Measurements from ENCODE around the gene TMEM74B. TPM values are rescaled to one million over a fixed set of nuclear protein-coding genes. Genes with fewer than 3 reads are reported as not detected.

The TMEM74B gene
- total RNA-seq, 4 donors from 2014 or later, result 4.1 to 11.6 (median 7.3) TPM

DNA sequence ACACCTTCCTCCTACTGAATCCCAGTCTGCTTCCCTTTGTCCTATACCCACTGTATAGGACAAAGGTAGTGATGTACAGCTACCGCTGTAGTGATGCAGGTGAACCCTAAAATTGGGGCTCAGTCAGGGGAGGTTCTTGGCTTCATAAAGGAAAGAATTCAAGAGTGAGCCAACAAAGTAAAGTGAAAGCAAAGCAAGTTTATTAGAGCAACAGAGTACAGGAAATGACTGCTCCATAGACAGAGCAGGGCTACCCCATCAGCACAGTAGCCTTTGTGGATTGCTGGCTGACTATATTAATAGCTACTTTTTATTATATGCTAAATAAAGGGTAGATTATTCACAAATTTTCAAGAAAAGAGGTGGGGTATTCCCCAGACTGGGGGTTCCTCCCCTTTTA lies 15.2 kb upstream of the TMEM74B start:
- DNase-seq (ENCODE audit: low spot score in 2 of 2), result peak in 1 of 2 donors; percentile 1
- WGBS, 2 donors, result 63 to 80% methylated on average over 1 of the region's 1 CpG
- H3K4me3 ChIP-seq (ENCODE audit: low read depth, poor library complexity, severe bottlenecking), result no peak overlapping the region
- intact Hi-C loops (cut with DNase I; ENCODE audit: low total_unique reads), result no loop called here
- TF ChIP-seq CTCF (IDR thresholded peaks at IDR 0.05) (no peak), POLR2A (IDR thresholded peaks at IDR 0.05) (no peak)

GRCh38 chr20:1199212-1199873 lies 14.6 kb upstream of the TMEM74B start:
- intact Hi-C loops (cut with DNase I; ENCODE audit: low total_unique reads), result no loop called here
- H3K4me3 ChIP-seq (ENCODE audit: low read depth, poor library complexity, severe bottlenecking), result no peak overlapping the region
- TF ChIP-seq POLR2A (IDR thresholded peaks at IDR 0.05) (no peak), CTCF (IDR thresholded peaks at IDR 0.05) (no peak)
- WGBS, 2 donors, result 66 to 68% methylated on average over 7 of the region's 7 CpGs
- peak in 1 of 2 donors; percentile 9 for DNase-seq (ENCODE audit: low spot score in 2 of 2)

- peak in 1 of 2 donors; percentile 76 for DNase-seq (ENCODE audit: low spot score in 2 of 2)
- intact Hi-C loops (cut with DNase I; ENCODE audit: low total_unique reads), result no loop called here
- 88 to 89% methylated on average over 5 of the region's 5 CpGs for WGBS, 2 donors
- no peak overlapping the region for H3K4me3 ChIP-seq (ENCODE audit: low read depth, poor library complexity, severe bottlenecking)
- no peak for TF ChIP-seq CTCF (IDR thresholded peaks at IDR 0.05)
- no peak for TF ChIP-seq POLR2A (IDR thresholded peaks at IDR 0.05)
Measured at GRCh38 chr20:1198751-1199150, 14.0 kb upstream of the TMEM74B start.

DNA sequence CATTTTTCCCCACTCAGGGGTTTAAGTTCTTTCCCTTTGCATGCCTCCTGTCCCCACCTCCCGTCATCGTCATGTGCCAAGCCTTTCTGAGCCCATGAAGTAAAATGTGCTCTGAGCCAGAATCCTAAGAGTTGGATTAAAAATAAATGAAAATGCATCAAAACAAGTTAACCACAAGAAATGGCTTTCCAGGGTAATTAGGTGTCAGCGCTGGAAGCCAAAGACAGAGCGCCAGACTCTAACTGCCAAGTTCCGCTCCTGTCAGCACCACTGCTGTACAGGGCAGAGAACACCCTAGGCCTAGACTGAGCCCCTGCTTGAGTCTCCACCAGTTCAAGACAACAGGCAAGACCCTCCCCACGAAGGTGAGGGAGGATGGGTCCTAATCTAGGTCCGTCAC lies 13.0 kb upstream of the TMEM74B start:
- peak in 1 of 2 donors; percentile 26 for DNase-seq (ENCODE audit: low spot score in 2 of 2)
- H3K4me3 ChIP-seq (ENCODE audit: low read depth, poor library complexity, severe bottlenecking), result no peak overlapping the region
- 76 to 78% methylated on average over 7 of the region's 7 CpGs for WGBS, 2 donors
- intact Hi-C loops (cut with DNase I; ENCODE audit: low total_unique reads), result no loop called here
- TF ChIP-seq CTCF (IDR thresholded peaks at IDR 0.05) (no peak), POLR2A (IDR thresholded peaks at IDR 0.05) (no peak)

GRCh38 chr20:1196634-1197033 lies 11.9 kb upstream of the TMEM74B start:
- intact Hi-C loops (cut with DNase I; ENCODE audit: low total_unique reads), result no loop called here
- 88 to 89% methylated on average over 2 of the region's 2 CpGs for WGBS, 2 donors
- H3K4me3 ChIP-seq (ENCODE audit: low read depth, poor library complexity, severe bottlenecking), result no peak overlapping the region
- no peak for TF ChIP-seq POLR2A (IDR thresholded peaks at IDR 0.05)
- no peak for TF ChIP-seq CTCF (IDR thresholded peaks at IDR 0.05)
- DNase-seq (ENCODE audit: low spot score in 2 of 2), result peak in 1 of 2 donors; percentile 50

DNA sequence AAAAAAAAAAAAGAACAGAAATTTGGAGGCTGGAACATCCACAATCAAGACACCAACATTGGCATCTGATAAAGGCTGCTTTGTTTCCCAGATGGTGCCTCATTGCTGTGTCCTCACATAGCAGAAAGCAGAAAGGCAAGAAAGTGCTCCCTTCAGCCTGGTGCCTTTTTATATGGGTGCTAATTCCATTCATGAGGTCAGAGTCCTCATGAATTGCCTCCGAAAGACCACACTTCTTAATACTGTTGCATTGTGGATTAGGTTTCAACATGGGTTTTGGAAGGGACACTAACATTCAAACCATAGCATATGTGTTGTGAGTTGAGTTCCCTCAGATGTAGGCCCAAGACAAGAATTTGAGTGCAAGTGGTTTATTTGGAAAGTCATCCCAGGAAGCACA lies 10.4 kb upstream of the TMEM74B start:
- WGBS, 2 donors, result 84 to 94% methylated on average over 1 of the region's 1 CpG
- H3K4me3 ChIP-seq (ENCODE audit: low read depth, poor library complexity, severe bottlenecking), result no peak overlapping the region
- TF ChIP-seq CTCF (IDR thresholded peaks at IDR 0.05) (no peak), POLR2A (IDR thresholded peaks at IDR 0.05) (no peak)
- DNase-seq (ENCODE audit: low spot score in 2 of 2), result peak in 1 of 2 donors; percentile 3
- intact Hi-C loops (cut with DNase I; ENCODE audit: low total_unique reads), result no loop called here

Data from lower leg skin (tissue), 4 donors.